Fibroblast of skin of back (primary cell): ENCODE data around the gene POLL. TPM values are rescaled to one million over a fixed set of nuclear protein-coding genes. Genes with fewer than 3 reads are reported as not detected.
"Not testable (repeated sequence)": the region's sequence is repeated elsewhere in the genome, so short reads cannot be mapped to it uniquely, and the experiment has no call there.

Source experiments
- DNase-seq: peaks from one replicate; pipeline ENCODE4 v3.0.0-alpha.2; 2013
- polyA plus RNA-seq, 2 experiments: library from polyadenylated mRNA; unstranded; fragments of 120-200 nt; gene quantifications; one replicate each; pipeline ENCODE4 v1.2.1, GENCODE V29; 2013; ENCODE audit not compliant: insufficient read length in 2 of 2

Gene POLL
- polyA plus RNA-seq (2013, experiment 1 of 2; ENCODE audit: insufficient read length), result 17.2 TPM
- polyA plus RNA-seq (2013, experiment 2 of 2; ENCODE audit: insufficient read length), result 18.7 TPM

DNA sequence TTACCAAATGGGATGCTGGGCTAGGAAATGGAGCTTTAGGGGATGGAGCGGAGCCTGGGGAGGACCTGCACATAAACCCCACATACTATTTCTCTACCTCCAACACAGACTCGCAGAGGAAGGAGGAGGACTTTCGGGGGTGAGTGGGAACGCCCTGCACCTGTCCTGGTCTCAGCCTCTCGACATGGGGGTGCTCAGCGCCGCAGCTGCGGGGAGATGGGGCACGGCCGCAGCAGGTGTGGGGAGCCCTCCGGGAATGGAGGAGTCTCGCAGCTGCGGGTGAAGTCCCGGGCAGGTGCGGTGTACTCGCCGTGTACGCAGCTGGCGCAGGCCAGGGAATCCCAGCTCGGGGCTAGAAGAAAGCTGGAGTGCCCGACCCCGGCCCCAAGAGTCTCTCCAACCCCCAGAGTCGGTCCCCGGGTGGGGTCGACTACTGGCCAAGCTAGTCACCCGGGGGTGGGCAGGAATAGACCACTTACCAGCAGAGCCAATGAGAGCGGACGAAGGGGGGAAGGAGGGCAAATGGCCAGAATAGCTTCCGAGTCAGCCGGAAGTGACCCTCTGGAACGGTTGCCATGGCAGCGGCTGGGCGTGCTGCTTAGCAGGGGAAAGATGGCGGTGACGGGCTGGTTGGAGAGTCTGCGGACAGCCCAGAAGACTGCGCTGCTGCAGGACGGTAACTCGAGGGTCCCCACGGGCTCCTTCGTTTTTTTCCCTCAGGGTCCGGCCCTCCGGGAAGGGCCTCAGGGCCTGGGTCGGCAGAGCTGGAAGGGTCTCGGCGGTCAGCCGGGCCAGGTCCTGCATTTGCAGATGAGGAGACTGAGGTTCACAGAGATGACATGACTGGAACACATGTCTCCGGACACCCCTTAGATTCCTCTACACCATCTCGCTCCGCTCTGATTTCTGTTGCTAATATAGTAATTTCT is at the start of gene POLL, which contains the start of gene DPCD:
TSS of gene POLL (minus strand) at position 533 of the 929 bp plus-strand sequence. CDS start 897 bp downstream, outside the sequence.
TSS of gene DPCD (plus strand) at position 597 of the 929 bp plus-strand sequence. CDS start at position 613, 16 bp downstream.
- peak; percentile 96 for DNase-seq

DNA sequence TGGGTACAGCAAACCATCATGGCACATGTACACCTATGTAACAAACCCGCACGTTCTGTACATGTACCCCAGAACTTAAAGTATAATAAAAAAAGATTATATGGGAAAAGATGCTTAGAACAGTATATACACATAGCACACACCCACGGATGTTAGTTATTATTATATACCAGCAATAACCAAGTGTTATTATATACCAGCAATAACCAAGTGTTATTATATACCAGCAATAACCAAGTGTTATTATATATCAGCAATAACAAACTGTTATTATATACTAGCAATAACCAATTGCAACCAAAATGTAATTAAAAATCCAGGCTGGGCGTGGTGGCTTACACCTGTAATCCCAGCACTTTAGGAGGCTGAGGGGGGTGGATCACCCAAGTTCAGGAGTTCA is 45.5 kb upstream of the POLL start:
- DNase-seq, result not testable (repeated sequence)

DNA sequence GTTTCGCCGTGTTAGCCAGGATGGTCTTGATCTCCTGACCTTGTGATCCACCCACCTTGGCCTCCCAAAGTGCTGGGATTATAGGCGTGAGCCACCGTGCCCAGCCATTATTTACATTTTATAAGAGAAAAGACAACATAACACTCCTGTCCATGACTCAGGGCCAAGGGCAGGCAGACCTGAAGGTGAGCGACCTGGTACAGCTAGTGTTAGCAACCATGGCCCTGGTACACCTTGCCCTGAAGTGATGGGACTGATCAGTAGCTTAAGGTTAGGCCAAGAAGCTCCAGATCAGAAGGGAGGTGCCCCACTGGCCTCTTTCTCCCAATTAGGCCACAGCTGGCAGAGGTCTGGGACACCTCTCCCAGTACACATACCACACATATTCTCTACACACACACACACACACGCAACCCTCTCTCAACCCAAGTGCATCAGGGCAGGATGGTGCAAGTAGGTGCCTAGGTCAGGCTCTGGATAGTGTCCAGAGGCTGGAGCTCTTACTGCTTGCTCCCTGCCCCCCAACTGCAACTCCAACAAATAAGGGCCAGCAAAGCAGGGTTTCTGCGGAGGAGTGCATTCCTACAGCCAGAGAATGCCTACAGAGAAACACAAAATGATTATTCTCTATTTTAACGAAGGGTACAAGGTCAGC is 43.9 kb upstream of the POLL start:
- DNase-seq, result no peak

DNA sequence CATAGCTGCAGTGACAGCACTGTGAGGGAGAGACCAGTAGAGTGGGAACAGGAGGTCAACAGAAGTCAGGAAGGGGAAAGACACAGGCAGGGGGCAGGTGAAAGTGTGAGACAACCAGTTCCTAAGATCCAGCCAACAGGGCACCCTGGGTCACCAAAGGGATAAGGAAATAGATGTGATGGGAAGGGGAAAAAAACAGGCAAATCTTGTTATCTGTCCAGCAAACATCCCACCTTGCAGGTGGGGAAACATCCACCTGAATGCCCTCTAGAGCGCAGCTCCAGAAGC is 42.5 kb upstream of the POLL start:
- no peak for DNase-seq

DNA sequence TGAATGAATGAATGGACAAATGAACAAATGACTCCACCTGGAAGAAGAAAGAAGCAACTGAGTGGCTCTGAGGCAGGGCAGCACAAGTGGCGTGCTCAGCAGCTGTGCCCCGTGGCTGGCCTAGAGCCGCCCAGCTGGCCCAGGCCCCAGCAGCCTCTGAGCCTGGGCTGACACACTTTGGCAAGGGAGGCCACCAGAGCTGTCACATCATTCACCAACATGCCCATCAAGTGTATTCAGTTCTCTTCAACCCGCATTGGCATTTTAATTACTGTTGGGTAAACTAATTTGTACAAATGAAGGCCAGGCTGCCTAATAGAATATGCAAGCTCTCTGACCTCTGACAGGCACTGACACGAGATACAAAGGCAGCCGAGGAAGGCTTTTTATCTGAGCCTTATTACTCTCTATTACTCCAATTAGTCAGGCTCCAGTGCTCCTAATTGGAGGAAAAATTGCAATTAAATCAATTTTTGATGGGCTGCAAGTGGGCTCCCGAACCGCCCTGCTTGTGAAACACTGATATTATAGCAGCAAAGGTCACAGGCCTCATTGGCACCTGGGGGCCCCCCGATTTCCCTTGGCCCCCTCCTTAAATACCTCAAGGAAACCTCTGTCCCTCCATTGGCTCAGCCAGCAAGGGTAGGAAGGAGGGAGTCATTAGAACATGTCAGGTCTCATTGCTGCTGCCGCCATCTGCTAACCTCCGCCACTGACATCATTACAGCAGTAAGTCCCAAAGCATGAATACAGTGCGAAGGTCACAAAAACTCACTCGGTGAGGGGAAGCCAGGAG is 42.0 kb upstream of the POLL start:
- no peak for DNase-seq

DNA sequence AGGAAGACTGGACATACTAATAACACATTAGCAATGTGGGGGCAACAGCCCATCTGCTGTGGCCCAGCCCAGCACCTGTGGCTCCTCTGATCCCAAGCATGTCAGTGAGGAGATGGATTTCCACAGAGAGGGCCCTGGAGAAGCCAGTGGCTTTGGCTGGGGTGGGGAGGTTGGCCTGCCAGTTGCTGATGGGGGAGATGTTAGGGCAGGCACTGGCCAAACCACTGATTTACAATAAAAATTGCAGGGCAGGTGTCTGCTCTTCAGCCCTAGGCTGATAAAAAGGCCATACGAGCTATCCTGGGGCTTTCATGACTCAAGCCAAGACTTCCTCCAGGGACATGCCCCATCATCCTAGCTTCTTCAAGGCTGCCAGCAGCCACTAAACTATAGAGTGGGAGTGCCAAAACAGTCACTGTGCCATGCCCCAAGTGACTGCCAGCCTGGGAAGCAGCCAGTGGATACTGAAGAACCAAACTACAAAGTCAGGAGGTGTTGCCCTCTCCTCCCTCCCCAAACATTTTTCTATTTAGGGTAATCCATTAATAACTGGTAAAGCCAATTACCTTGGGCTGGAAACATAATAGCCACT is 37.9 kb upstream of the POLL start:
- no peak for DNase-seq

DNA sequence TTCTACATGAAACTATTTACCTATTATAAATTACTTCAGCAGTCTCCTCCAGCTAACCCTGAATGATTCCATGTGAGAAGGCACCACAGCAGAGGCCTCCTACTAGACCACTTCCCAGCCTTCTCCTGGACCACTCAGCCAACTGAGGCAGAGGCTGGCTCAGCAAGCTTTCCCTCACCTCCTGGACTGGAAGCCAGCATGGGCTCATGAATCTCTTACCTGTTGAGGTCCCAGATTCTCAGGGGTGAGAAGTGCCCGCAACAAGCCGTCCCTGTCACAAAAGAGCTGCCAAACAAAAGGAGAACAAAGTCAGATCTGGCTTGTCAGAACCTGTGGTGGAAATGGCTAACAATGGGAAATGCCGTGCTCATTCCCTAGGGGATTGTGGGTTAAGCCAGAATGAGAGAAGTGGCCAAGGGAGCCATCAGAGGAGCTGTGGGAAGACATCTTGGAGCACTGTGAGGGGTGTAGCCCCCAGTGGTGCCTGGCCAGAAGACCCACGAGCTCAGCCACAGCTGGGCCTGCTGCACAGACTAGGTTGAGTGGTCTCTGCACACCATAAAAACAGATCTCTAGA is 36.6 kb upstream of the POLL start:
- peak; percentile 41 for DNase-seq

DNA sequence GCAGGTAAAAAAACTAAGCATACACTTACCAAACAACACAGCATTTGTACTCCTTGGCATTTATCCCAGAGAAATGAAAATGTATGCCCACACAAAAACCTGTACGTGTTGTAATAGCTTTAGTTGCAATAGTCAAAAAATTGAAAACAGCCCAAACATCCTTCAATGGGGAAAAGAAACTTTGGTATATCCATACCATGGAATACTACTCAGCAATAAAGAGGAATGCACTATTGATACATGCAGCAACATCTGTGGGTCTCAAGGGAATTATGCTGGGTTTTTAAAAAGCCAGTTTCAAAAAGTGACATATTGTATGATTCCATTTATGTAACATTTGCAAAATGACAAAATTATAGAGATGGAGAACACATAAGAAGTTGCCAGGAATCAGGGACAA is 35.5 kb upstream of the POLL start:
- no peak for DNase-seq

DNA sequence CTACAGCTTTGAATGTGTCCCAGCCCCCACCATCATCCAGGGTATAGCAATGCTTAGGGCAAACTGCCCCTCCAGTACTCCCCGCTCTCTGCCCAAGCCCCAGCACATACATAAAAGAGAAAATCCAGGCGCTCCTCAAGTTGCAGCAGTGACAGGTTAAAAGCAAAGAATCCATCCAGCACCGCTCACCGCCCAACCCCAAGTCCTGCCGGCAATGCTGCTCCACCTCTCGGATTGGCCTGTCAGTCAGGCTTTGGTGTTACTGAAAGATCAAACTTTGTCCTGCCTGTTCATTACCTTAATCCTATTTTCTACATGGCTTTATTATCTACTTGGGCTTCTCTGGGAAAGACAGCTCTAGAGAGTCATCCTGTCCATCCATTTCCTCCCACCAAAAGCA is 31.9 kb upstream of the POLL start:
- DNase-seq, result no peak

DNA sequence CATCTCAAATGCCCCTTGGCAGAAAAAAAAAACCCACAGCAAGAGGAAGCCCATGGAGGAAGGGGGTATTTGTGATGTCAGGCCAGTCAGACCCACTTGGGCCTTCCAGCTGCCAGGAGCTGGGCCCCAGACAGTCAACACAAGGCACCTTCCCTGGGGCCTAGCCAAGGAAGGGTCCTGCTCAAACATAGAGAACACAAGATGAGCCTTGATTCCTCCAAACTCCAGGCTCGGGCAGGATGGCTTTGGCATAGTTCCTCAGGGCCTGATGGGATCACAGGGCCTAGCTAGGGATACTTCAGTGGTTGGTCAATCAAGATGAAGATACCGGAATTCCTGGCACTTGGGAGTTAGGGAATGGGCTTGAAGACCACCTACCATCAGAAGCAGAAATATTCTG is 30.8 kb upstream of the POLL start:
- no peak for DNase-seq

DNA sequence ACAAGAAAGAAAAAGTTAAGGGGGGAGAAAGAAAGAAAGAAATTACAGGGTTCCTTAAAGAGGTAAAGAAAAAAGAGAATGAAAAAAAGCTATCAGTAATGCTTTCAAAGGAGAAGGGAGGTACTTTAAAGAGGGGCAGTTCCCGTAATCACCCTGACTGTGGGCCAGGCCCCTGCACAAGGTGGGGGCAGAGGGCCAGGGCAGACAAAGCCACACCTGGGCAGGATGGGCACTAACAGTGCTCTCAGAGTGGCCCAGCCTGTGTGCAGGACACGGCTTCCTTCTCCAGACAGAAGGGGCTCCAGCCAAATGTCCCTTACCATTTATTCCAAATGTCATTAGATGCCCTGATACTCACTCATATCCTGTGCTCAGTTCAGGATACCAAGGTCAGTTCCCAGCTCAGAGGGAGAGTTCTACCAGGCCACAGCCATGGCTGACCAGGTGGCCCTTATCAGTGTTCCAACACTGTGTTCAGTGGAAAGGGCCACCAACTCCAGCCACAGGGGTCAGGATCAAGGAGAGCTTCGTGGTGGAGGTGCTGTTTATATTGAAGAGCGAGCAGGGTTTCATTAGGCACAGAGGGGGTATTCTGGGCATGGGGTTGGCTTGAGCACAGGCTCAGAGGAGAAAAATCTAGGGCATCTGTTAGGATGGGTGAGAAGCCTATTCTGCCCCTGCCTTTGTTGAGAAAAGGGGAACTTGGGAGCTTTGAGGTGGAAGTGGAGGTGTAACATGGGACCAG is 29.9 kb upstream of the POLL start:
- DNase-seq, result no peak

DNA sequence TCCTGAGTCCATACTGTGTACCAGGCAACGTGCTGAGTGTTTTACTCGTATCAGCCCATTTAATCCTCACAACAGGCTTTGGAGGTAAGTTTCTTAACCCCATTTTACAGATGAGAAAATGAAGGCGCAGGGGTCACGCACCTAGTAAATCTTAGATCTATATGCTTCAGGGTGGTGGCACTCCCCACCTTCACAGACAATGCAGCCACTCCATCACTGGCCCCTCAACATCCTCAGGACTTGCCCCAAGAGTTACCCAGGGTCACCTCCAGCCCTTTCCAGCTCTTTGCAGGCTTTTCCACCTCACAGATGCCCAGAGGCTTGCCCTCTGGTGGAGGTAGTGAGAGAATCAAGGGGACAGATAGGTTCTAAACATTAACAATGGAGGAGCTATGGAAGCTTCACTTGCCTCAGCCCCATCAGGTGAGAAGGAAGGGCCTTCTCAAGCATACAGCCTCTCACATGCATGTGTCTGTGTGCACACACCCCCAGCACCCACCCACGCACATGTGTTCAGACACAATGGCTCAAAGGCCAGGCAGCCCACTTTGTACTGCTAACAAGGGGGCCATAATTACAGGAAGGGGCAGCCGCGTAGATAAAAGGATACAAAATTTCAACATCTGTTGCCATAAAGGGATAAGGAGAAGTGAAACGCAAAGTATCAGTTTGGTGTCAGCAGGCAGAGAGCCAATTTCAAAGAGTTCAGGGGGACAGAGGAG is 29.2 kb upstream of the POLL start:
- DNase-seq, result no peak

DNA sequence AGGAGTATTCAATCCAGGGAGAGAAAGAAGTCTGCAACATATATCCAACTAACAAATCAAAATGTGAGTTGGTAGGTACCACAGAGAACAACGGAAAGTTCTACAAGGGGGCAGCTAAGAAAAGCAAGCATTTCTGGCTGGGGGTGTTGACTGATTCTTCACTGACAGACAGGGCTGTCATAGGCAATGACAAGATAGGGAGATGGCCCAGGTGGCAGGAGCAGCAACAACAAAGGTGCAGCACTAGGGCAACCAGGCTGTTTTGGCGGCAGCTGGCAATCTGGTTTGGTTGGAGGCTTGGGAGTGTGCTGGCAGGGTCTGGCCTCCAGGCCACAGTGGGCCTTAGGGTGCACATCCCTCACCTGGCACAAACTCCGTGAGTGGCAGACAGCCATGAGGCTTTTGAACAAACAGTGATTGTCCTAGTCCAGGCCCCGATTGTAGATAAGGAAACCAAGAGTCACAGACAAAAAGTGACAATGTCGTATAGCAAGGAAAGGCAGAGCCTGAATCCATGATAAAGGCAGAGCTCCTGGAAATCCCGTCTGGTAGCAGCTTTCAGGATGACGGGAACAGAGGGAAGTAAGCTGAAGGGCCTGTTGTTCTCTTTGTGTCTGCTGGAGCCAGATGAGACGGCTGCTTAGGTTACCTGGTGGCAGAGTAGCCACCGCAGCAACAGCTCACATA is 28.5 kb upstream of the POLL start:
- no peak for DNase-seq

DNA sequence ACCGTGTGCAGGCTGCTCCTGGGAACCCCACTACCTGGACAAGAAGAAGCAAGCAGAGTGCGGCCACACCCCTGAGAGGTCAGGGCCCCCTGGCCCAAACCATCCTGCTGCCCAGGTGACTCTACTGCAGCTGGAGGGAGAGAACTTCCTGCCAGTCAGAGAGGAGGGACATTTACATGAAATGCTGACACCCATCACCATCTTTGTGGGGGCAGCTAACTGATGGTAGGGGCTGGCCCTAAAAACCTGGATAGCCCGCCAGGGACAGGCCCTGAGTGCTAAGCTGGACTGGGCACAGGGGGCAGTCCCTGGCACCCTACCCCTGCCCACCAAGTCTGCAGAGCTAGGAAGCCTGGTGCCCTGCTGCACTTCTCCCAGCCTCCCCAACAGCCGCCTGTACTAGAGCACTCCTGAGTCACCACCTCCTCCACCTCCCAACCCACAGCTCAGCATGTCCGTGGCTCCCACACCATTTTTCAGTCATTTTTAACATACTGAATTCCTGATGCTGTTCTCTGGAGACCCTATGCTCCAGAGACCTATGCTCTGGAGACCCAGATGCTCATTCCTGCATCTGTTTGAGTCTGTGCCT is 27.6 kb upstream of the POLL start:
- no peak for DNase-seq

DNA sequence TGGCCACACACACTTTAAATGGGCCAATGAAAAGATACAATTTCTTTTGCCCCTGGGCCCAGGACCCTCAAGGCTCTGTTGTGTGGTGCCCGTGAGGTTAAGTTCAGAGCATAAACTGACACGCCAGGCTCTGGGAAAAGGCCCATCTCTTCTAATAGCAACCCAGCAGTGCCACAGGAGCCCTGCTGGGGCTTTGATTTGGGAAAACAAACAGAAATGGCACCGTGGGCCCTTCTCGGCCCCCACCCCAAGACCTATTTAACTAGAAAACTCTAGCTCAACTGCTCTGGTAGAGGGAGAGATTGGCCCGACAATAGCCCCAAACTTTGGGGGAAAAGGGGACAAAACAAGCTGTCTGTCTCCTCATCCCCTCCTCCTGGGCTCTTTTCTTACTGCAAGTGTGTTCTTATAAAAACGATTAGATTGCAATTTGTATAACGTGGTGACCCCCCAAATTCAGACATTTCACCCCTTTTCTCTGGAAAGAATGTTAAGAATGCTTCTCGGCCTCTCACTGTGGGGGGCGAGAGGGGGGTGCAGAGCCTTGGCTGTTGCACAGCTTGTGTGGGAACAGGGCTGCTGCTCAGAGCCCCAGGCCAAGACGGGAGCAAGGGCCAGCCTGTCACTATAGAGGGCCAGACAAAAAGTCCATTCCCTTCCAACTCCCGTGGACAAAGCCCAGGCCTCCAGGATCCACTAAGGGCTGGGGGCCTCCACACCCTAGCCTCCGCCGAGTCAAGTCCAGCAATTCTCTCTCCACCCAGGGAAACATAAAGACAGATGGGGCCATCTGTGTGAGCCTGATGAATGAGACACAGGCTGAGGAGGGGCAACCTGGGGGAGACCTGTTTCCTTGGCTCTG is 26.8 kb upstream of the POLL start:
- DNase-seq, result no peak

DNA sequence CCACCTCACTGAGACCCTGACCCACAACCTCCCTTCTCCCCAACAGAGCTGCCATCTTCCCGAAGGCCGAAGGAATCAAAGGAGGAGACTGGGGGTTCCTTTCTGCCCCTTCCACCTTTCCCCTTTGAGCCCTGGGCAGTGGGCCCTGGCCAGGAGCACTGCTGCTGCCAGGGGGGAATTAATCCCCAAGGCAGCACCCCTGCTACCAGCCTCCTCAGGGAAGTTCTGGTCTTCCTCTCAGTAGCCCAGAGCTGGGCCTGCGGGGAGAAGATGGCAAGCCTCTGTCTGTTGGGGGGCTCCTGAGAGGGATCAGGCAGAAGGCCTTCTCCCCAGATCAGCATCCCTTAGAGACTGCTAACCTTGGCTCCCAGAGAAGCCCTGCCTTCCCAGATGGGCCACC is 25.6 kb upstream of the POLL start:
- no peak for DNase-seq

DNA sequence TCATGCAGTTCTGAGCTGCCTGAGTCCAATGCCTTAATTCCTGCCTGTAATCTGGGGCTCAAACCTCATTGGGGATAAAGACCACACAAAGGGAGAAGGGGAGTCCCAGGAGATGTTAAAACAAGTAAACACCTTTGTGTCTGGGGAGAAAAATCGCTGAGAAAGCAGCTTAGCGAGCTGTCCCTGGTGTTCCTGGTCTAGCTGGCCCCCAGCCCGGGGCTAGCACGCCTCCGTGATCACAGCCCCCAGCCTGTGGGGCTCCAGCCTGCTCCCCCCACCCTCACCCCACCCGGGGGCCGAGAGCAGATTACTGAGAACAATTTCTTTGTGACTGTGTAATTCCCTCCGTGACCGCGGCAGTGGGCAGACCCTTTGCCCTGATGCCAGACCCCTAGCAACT is 24.8 kb upstream of the POLL start:
- DNase-seq, result no peak

DNA sequence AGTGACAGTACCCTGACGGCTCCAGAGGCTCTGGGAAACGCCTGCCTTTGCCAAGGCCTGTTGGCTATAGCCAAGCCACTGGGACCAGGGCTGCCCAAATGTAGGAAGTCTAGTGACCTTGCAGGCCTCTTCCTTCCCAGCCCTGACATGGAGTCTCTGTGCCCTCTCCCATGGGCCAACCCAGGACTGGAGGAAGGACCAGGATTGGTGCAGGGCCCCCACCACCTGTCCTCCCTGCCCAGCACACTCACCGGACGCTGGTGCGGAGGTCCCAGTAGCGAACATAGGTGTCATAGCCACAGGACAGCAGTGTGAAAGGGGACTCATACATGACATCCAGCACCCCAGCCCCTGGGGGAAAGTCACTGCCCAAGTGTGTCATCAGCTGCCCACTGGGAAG is 24.0 kb upstream of the POLL start:
- DNase-seq, result no peak
